Skeletal muscle cell (primary cell): ENCODE measurements around the gene CYB561D2.

Experiments
- DNase-seq: peaks from one replicate; pipeline ENCODE4 v3.0.0-alpha.2; 2010; ENCODE audit warnings: low read depth
- H3K4me3 ChIP-seq: 2 replicates; pipeline ENCODE4 v1.5.1; 2011; ENCODE audit warnings: low read depth, mild to moderate bottlenecking, control low read depth, low read length, moderate library complexity

The CYB561D2 gene

DNA sequence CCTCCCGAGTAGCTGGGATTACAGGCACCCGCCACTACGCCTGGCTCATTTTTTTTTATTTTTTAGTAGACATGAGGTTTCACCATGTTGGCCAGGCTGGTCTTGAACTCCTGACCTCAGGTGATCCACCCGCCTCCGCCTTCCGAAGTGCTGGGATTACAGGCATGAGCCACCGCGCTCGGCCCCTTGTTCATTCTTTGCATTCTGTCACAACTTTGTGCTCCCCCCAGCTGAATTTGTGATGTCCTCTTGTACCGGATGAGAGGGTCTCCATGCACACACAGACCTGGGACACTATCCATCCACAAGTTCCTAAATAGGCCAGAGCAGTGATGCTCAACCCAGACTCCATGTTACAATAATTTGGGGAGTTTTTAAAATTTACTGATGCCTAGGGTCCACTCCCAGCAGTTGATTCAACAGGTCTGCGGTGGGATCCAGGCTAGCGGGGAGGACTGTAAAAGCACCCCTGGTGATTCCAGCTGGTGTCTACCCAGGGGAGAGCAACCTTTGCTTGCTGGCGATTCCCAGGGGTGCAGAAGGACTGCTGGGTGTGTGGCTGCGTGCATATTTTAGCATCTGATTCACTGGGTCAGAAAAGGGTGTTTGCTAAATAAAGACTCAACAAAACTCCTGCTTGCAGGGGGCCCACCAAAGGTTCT lies 11.0 kb upstream of the CYB561D2 start:
- H3K4me3 ChIP-seq = peak overlapping the region; percentile 55
- no peak for DNase-seq

DNA sequence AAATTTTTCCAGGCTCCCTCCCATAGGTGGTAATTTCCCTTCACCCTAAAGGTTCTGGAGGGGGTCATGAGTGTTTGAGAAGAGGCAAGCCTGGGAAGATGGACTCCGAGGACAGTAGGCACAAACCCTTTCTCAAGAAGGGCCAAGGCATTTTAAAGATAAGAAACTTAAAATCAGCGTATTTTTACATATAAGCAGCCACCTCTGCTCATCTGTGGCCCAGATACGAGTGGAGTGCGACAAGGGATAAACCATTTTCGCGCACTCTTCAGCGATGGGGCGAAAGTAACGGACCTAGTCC lies 10.6 kb upstream of the CYB561D2 start:
- DNase-seq = no peak
- peak overlapping the region; percentile 55 for H3K4me3 ChIP-seq

GRCh38 chr3:50340448-50341329 lies 10.0 kb upstream of the CYB561D2 start, which contains the start of gene RASSF1:
TSS of gene RASSF1 (minus strand) at chr3:50340836. CDS start at chr3:50340805, 31 bp downstream.
- H3K4me3 ChIP-seq = peak within 1 kb of the TSS; percentile 55
- no peak for DNase-seq

GRCh38 chr3:50341537-50341936 lies 9.1 kb upstream of the CYB561D2 start:
- peak overlapping the region; percentile 55 for H3K4me3 ChIP-seq
- DNase-seq = no peak

- no peak overlapping the region for H3K4me3 ChIP-seq
Observed at GRCh38 chr3:50341996-50342650, 8.5 kb upstream of the CYB561D2 start.

DNA sequence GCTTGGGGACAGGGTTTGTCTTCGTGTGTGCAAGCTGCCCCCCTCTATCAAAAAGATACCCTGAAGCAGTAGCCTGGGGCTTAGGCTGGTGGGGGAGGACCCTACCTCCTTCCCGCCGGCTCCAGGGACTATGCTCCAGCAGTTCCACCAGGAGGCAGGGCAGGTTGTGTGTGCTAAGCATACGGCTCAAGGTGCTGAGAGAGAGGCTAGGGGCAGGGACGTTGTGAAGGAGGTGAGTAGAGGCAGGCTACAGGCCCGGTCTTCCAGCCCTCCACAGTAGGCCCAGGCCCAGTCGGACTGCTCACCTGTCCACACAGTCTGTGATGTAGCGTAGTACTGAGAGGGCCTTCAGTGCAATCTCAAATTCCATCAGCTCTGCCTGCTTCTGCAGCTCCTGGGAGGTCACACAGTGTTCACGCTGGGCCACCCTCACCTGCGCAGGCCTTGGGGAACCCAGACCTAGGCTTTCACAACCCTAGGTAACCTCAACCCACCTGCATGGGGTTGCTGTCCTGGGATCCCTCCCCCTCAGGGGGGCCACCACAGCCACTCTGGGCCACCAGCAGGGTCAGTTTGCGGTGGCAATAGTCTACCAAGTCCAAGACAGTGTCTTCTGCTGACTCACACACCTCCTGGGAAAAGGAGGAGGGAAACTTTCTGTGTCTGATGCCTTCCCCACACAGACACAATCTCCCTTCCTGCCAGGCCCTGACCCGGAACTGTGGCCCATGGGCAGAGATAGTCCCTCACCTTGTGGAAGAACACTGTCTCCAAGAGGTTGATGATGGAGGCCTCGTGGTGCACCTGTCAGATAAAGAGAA lies 7.6 kb upstream of the CYB561D2 start:
- H3K4me3 ChIP-seq = no peak overlapping the region
- no peak for DNase-seq

More at GRCh38 chr3:50341996-50342650, 8.5 kb upstream of the CYB561D2 start:
- no peak for DNase-seq

- peak overlapping the region; percentile 55 for H3K4me3 ChIP-seq
- no peak for DNase-seq
Observed at GRCh38 chr3:50345008-50345407, 5.7 kb upstream of the CYB561D2 start.

DNA sequence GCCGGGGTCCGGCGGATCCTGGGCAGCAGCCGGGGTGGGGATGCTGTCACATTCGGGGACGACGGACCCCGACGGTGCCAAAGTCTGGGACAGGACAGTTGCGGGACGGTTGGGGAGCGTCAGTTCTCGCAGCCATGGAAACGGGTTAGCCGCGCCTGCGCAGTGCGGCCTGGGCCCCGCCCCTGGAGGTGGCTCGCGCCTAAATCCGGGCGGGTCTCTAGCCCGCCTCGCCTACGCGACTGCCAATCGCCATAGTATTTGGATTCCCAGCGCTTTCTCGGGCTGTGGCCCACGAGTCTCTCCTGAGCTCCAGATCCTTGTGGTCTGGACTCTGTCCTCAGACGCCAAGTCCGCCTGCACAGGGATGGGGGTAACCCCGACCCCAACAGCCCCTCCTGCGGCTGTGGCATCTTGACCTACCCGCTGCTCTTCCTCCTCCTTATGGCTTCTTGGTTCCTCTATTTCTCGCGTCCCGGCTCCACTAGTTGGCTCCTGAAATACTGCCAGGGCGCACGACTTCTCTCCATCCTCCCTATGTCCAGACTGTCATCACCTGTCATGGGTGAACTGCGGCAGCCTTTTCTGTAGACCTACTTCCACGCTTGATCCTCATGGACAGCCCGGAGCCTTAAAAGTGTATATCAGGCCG lies 5.0 kb upstream of the CYB561D2 start, which contains the start of gene ZMYND10:
Gene ZMYND10 (minus strand): TSS at position 147 of the 649 bp plus-strand sequence. CDS start 153 bp downstream, outside the sequence.
- no peak for DNase-seq
- H3K4me3 ChIP-seq = peak within 1 kb of the TSS; percentile 55

DNA sequence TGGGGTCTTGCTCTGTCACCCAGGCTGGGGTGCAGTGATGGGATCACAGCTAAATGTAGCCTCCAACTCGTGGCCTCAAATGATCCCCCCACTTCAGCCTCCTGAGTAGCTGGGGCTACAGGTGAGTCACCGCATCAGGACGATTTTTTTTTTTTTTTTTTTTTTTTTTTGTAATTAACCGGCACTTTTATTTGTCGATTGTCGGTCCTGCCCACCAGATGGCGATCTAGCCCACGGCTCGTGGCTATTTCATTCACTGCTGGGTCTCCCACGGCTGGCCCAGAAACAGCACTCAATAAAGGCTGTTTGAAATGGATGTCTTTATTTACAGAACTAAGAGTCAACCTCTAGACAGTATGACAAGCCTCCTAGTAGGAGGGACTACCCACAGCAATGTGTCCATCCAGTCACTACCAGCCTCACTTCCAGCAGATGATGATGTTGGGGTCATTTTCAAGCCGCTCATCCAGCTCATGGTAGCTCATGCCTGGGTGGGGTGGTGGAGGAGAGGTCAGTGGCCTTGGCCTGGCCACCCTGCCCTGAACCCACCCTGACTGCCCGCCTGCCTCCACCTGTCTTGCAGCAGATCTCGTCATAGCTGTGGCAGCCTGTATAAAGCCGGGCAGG lies 3.4 kb upstream of the CYB561D2 start:
- no peak overlapping the region for H3K4me3 ChIP-seq
- DNase-seq = no peak

- DNase-seq = no peak
- peak overlapping the region; percentile 70 for H3K4me3 ChIP-seq
Observed at GRCh38 chr3:50350213-50350526, 492 bp upstream of the CYB561D2 start.

GRCh38 chr3:50351323-50351697 lies 648 bp downstream of the CYB561D2 start:
- peak overlapping the region; percentile 70 for H3K4me3 ChIP-seq
- no peak for DNase-seq

GRCh38 chr3:50352781-50353180 lies 2.1 kb downstream of the CYB561D2 start:
- DNase-seq = no peak
- no peak overlapping the region for H3K4me3 ChIP-seq

DNA sequence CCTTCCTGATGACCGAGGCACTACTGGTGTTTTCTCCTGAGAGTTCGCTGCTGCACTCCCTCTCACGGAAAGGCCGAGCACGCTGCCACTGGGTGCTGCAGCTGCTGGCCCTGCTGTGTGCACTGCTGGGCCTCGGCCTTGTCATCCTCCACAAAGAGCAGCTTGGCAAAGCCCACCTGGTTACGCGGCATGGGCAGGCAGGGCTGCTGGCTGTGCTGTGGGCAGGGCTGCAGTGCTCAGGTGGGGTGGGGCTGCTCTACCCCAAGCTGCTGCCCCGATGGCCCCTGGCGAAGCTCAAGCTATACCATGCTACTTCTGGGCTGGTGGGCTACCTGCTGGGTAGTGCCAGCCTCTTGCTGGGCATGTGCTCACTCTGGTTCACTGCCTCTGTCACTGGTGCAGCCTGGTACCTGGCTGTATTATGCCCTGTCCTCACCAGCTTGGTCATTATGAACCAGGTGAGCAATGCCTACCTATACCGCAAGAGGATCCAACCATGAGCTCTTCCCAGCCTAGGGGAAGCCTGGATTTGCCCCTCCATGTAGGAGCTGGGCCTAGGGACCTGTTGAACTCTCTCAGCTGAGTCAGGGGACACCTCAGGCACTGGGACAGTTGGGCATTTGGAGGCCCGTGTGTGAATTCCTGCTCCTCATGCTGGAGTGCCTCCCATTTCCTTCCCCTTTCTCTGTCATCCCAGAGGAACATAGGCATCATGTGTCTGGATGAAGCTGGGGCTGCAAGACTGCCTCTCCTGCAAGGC lies 2.8 kb downstream of the CYB561D2 start:
- no peak for DNase-seq
- H3K4me3 ChIP-seq = no peak overlapping the region

DNA sequence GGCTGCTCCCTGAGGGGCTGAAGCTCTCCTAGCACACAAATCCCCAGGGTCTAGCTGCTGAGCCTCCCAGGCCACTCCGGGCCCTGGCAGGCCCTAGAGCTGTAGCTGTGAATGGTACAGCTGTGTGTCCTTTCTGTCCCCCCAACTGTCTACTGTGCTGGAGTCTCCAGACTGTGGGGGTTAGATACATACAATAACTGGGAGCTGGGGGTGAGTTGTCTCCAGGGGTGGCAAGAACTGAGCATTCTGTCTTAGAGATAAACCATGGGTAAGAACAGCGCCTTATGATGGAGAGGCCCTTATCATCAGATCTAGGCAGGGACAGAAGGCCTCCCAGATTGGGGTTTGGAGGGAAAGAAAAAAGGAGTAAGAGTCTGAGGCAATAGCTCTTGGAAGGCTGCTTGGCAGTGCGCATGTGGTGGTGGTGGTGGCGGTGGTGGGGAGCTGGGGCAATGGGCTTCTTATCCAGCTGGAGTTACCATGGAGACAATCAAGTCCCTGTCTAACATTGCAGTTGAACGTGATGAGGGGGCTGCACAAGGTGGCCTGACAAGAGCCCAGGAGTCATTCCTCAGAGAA lies 3.6 kb downstream of the CYB561D2 start:
- no peak overlapping the region for H3K4me3 ChIP-seq
- DNase-seq = no peak

DNA sequence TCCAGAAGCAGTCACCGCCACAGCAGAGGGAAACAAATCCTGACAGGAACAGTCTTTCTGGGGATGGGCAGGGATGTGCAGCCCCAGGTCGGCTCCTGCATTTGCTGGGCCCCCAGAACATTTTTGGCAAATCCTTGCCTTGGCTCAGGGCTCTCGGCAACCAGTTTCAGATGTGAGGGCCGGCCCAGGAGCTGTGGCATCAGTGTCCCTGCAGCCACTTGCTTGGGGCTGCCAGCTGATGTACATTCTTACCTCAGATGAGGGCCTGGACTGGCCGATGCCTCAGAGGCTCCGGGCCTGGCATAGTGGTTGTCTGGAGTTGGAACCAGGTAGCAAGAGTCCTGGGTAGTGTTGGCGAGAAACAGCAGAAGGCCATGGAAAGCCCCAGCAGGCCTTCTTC lies 4.2 kb downstream of the CYB561D2 start:
- no peak for DNase-seq
- no peak overlapping the region for H3K4me3 ChIP-seq

- H3K4me3 ChIP-seq = peak overlapping the region; percentile 91
- no peak for DNase-seq
Observed at GRCh38 chr3:50355829-50356552, 5.3 kb downstream of the CYB561D2 start.

- peak overlapping the region; percentile 91 for H3K4me3 ChIP-seq
- no peak for DNase-seq
Observed at GRCh38 chr3:50356553-50356952, 5.9 kb downstream of the CYB561D2 start.
